Measurements from ENCODE around the gene ELF4.

Gene ELF4

GRCh38 chrX:130083656-130084382 is 26.5 kb downstream of the ELF4 start:
- DNase-seq (ENCODE audit: low spot score): no peak

GRCh38 chrX:130083107-130083490 is 27.2 kb downstream of the ELF4 start:
- no peak for DNase-seq (ENCODE audit: low spot score)

GRCh38 chrX:130082244-130083106 is 27.8 kb downstream of the ELF4 start:
- no peak for DNase-seq (ENCODE audit: low spot score)

- DNase-seq (ENCODE audit: low spot score): no peak
Measured at GRCh38 chrX:130081421-130082045, 28.8 kb downstream of the ELF4 start.

GRCh38 chrX:130080791-130081367 is 29.4 kb downstream of the ELF4 start:
- no peak for DNase-seq (ENCODE audit: low spot score)

GRCh38 chrX:130079824-130080406 is 30.4 kb downstream of the ELF4 start:
- DNase-seq (ENCODE audit: low spot score): peak; percentile 56

- DNase-seq (ENCODE audit: low spot score): no peak
Measured at GRCh38 chrX:130075777-130076176, 34.5 kb downstream of the ELF4 start.

GRCh38 chrX:130072345-130072740 is 38.0 kb downstream of the ELF4 start:
- no peak for DNase-seq (ENCODE audit: low spot score)

- no peak for DNase-seq (ENCODE audit: low spot score)
Measured at GRCh38 chrX:130071611-130072344, 38.5 kb downstream of the ELF4 start.

GRCh38 chrX:130066975-130067615 is 43.2 kb downstream of the ELF4 start:
- DNase-seq (ENCODE audit: low spot score): no peak

- DNase-seq (ENCODE audit: low spot score): peak; percentile 68
Measured at GRCh38 chrX:130060122-130061069, 49.9 kb downstream of the ELF4 start.

- DNase-seq (ENCODE audit: low spot score): no peak
Measured at GRCh38 chrX:130058652-130059051, 51.6 kb downstream of the ELF4 start.

- no peak for DNase-seq (ENCODE audit: low spot score)
Measured at GRCh38 chrX:130057209-130057608, 53.1 kb downstream of the ELF4 start.

GRCh38 chrX:130055899-130056298 is 54.4 kb downstream of the ELF4 start:
- DNase-seq (ENCODE audit: low spot score): no peak

GRCh38 chrX:130055103-130055502 is 55.2 kb downstream of the ELF4 start:
- no peak for DNase-seq (ENCODE audit: low spot score)

GRCh38 chrX:130053236-130053635 is 57.1 kb downstream of the ELF4 start:
- no peak for DNase-seq (ENCODE audit: low spot score)

- DNase-seq (ENCODE audit: low spot score): peak; percentile 84
Measured at GRCh38 chrX:130051176-130051845, 59.0 kb downstream of the ELF4 start.

- no peak for DNase-seq (ENCODE audit: low spot score)
Measured at GRCh38 chrX:130049821-130050220, 60.5 kb downstream of the ELF4 start.

- no peak for DNase-seq (ENCODE audit: low spot score)
Measured at GRCh38 chrX:130048686-130049222, 61.5 kb downstream of the ELF4 start.

Data from SW480 (cell line).